DMS114 treated with DMSO at 0.1 percent for 48 hours (cell line): ENCODE measurements around the gene DSPP.

Experiments used
- DNase-seq: peaks from one replicate; lab custom pipeline; 2025; ENCODE audit not compliant: unreplicated experiment; lab: John Stamatoyannopoulos, UW

DSPP gene

DNA sequence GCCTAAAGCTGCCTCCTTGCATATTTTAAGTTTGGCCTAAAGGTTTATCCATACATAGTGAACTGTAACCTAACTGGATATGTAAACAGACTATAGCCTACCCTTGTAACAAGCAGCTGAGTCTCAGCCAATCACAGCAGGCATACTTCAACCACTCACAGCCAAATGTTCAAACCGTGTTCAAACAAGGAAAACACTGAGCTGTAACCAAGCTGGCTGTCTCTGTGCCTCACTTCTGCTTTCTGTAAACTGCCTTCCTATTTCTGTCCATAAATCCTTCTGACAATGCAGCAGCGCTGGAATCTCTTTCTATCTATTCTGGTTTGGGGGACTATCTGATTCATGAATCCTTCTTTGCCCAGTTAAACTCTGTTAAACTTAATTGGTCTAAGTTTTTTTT lies 16.4 kb downstream of the DSPP start:
- DNase-seq: no peak

DNA sequence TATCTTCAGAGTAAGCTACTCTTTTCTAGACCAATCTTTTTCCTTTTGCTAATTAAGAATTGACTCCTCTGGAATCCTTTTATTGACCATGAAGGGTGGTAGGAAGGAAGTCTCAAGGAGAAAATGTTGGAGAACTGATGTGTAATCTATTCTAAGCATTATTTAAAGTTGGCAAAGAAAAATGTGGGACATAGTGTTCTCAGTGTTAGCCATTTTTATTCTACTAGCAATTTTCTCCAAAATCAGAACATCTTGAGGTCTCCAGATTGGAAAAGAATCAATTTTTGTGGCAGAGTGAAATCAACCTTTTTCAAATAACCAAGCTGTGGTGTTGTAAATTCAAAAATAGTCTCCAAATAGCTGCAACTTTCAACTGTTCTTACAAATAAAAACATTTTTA lies 23.3 kb downstream of the DSPP start:
- no peak for DNase-seq

DNA sequence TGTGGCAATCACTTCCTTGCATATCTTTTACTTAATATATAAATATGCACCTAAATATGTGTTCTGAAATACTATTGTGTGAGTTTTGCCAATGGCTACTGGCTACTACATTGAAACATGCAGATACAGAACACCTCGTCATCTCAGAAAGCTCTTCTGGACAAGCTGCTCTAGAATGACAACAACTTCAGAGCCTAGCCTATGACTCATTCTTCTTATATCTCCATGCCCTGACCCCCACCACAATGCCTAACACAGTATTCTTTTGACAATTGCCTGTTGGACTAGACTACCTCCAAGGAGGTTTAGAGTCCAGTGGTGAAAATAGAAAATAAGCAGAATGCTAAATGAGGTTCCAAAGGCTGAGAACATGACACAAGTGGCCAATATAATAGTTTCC lies 24.1 kb downstream of the DSPP start:
- DNase-seq: no peak

DNA sequence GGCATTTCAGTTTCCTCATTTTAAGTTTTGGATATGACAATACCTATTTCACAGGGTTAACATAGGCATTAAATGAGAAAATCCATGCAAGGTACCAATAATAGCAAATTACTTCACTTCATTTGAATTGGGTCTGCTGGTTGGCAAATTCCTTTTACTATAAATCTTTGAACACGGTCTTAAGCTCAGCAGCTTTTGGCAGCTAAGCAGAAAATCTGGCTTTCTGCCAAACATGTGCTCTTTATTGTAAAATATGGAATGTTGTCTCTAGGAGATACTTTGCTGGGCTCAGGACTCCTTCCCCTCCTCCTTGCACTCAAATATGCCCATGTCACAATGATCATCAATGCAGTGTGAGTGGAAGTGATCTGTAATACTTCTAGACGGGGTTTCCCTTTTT lies 24.9 kb downstream of the DSPP start:
- DNase-seq: no peak

GRCh38 chr4:87644286-87644685 lies 36.0 kb downstream of the DSPP start:
- DNase-seq: no peak

DNA sequence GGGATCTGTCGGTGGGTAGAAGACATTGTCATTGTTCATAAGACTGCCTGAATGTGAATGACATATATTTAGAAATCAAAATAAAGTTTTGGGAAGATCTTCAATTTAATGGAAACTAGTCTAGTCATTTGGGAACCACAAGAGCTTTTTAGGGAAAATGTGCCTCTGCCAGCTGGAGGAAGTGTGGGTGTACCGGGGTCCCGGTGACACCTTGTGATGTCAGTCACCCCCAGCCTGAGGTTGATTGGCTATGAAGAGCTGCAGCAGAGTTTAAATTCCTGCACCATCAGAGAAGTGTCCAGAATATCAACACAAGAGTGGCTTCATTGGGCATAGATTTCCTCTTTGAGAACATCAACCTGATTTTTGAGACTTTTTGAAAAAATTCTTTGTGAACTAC lies 41.7 kb downstream of the DSPP start, which contains the start of gene DMP1:
TSS of gene DMP1 (plus strand) at position 301 of the 400 bp plus-strand sequence. CDS start 6,213 bp downstream, outside the sequence.
- no peak for DNase-seq

GRCh38 chr4:87650938-87651337 lies 42.6 kb downstream of the DSPP start:
- DNase-seq: no peak

GRCh38 chr4:87651941-87652340 lies 43.6 kb downstream of the DSPP start:
- DNase-seq: no peak

DNA sequence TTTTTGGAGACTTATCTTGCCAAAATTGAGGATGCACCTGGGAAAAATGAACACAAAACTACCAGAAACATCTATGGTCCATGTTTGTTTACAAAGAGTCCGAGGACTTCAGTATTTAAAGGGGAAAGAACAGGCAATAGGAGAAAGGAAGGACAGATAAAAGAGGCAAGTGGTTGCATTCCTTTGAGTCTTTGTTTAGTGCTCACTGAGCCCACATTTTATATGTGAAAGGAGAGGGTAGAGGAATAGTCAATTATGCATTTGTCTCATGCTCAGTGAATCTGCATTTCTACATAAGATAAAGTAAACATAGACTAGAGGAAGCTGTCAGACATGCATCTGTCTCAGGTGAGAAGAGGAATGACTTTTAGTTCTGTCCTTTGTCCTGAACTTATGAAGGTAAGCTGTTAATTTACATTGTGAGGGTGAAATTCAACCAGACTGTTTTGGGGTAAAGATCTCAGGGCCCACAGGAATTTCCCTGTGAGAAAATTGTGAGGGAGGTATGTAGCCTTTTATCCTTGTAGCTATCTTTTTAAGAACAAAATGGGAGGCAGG lies 46.2 kb downstream of the DSPP start:
- no peak for DNase-seq

GRCh38 chr4:87657525-87657924 lies 49.2 kb downstream of the DSPP start:
- no peak for DNase-seq

DNA sequence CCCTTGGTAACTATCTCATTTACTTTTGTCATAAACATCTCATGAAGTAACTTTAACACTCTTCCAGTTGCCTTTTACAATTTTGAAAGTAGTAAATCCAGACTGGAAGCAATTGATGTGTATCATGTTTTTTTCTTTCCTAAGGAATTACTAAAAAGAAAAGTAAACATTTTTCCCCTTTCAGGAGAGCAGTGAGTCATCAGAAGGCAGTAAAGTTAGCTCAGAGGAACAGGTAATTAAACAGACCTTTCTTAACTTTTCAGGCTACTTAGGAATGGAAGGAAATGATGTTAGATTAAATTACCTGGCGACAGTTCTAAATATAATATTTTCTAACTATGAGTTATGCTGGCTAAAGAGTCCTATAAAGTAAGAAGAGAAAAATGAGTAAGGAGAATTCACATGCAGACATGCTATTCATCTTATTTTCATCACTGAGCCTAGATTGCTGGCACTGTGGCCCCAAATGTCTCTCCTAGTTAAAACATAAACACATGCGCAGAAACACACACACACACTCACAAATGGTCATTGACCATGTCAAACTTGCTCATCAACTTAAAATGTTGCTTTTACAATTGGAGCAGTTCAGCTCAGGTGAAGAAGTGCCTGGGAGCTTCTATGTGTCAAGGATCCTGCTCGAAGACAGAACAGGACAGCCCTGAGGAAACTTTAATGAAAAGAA lies 51.1 kb downstream of the DSPP start:
- no peak for DNase-seq

DNA sequence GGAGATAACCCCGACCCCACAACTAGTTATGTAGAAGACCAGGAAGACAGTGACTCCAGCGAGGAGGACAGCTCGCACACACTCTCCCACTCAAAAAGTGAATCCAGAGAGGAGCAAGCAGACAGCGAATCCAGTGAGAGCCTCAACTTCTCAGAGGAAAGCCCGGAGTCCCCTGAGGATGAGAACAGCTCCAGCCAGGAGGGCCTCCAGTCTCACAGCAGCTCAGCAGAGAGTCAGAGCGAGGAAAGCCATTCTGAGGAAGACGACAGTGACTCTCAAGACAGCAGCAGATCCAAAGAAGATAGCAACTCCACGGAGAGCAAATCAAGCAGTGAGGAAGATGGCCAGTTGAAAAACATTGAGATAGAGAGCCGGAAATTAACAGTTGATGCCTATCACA lies 54.5 kb downstream of the DSPP start:
- no peak for DNase-seq
